Measurements from ENCODE around the gene POFUT2.

POFUT2 gene

GRCh38 chr21:45282283-45283034, 5.2 kb downstream of the POFUT2 start:
- no peak for DNase-seq

DNA sequence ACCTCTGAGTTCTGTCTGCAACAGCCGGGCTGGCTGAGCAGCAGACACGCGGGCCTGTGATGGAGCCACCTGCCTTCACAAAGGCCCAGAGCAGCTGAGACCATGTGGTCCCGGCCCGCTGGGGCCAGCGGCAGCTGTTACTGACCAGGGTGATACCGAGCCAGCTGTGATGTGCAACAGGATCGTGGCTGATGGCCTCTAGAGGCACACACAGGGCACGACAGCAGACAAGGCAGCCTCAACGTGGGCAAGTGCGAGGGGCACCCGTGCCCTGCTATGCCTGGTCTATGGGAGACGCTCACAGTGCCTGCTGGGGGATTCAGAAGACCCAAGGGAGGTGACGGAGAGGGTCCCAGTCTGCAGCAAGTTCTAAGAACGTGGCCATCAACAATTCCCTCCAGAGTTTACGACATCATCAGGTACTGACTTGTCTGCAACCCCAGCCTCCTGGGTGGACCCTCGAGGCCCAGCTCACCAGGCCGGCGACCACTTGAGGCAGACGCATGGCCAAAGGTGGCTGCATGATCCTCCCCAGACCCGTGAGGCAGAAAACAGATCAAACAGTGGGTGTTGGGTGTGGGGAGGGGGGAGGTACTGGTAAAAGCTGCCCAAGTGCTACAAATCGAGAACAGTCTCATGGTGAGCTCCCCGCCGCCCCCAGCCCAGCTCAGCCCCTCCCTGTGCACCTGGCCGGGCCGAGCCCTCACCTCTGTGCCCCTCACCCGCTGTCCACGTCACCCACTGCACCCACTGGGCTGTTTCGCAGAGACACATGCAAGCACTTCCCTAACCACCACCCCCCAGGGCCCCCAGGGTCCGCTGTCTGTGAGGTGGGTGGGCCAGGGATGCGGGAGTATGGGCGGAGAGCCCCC, 6.0 kb downstream of the POFUT2 start:
- no peak for DNase-seq

DNA sequence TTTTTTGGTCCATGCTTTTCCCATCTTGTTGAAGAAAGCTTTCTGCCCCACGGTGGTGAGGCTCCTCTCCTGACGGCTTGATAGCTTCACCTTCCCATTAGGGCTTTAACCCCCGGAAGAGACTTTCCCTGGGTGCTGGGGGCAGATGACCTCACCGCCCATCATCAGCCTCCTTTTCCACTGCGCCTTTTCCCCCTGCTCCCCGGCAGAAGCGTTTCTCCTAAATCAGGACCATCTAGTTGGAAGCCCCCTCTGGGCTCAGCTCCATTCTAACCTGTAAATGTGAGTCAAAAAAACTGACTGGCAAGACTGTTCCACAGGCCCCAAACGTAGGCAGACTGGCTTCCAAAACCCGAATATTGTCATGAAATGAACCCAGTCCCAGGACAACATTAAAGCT, 6.7 kb downstream of the POFUT2 start:
- no peak for DNase-seq

GRCh38 chr21:45280178-45280821, 7.4 kb downstream of the POFUT2 start:
- no peak for DNase-seq

GRCh38 chr21:45279446-45280177, 8.1 kb downstream of the POFUT2 start:
- no peak for DNase-seq

GRCh38 chr21:45278156-45278911, 9.4 kb downstream of the POFUT2 start:
- DNase-seq = no peak

- DNase-seq = no peak
These were observed 10.3 kb downstream of the POFUT2 start for GRCh38 chr21:45277101-45278045.

- no peak for DNase-seq
These were observed 11.1 kb downstream of the POFUT2 start for GRCh38 chr21:45276596-45276995.

DNA sequence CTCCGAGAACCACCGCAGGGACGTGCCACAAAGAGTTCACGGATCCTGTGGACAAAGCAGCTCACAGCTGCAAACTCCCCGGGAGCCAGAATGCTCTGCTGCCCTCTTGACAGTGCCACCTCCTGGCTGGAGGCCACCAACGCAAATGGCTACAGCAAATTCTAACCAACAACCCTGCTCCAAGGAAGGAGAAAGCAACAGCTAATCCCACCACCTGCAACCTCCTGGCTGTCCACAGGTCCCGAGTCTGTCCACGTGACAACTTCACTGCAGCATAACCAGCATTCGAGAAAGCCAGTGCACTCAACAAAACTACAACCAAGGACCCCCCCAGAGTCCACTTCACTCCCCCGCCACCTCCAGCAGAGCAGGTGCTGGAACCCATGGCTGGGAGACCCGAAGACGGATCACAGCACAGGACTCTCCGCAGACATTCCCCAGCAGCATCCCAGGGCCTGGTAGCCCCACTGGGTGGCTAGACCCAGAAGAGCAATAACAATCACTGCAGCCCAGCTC, 17.3 kb downstream of the POFUT2 start:
- no peak for DNase-seq

- no peak for DNase-seq
These were observed 17.8 kb downstream of the POFUT2 start for GRCh38 chr21:45269861-45270260.

DNA sequence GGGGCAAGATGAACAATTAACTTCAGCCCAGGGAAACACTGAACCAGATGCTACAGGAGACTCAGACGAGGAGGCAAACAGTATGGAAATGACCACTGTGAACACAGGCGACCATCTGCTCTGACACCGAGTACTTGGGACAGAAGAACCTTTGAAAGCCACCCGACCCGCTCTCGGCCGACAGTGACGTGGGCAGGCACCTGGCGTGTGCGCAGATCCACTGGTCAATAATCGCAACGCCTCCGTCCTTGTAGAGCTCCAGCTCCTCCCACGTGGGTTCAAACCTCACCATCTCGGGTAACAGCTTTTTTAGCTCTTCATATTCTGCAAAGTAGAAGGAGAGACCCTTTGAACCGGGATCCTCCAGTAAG, 20.3 kb downstream of the POFUT2 start:
- DNase-seq = no peak

GRCh38 chr21:45266518-45267389, 20.9 kb downstream of the POFUT2 start:
- DNase-seq = peak; percentile 34 to 66

DNA sequence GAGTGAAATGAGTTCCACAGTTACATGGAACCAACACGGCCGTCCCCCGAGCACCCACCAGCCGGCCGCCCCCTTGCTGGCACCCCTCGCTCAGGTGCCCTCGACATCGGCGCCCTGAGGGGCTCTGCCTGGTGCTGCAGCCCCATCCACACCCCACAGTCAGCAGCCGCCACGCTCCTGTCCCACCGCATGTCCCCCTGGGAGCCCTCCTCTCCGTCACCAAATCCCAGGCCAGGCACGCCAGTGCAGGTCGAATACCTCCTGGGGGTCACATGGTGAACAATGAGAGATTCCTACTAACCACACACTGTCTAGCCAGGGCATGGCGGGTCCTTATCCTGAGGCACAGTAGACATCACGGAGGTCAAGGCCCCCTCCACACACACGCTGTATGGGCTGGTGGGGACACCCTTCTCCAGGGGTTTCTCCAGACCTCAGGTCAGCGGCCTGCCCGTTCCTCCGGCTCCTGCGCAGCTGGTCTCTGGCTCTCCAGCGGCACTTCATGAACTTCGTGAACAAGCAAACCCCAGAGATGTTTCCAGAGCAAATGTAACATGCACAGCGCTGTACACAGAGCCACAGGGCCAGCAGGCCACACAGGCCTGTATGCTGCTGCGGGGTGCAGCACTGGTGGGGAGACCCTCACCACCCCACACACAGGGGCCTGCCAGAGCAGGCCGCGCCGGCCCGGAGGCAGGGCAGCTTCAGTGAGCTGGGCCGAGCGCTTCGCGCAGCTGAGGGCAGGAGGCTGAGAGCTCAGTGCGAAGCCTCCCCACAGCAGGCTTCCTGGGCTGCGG, 21.8 kb downstream of the POFUT2 start:
- no peak for DNase-seq

DNA sequence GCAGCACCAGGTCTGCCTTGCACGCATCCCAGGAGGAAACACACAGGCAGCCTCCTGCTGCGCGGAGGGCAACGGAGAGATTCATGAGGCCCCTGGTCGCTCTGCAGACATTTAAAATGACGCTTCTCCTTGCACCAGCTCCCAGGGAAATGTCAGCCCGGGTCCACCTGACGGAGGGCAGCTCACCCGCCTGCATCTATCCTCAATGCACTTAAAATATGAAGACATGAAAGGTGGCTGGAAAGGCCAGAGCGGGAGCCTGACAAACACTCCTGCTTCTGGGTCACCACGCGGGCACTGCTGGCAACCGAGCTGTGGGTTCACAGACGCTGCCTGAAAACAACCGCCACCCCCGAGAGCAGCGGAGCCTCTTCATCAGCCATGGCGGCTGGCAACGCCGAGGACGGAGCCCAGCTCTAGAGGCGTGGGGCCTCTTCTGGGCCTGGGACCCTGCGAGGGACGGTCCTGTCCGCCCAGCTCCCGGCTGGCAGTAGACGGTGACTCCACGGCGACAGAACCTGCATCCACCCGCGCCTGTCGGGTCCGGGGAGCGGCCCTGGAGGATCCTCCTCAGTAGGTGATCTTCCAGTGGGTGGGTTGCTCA, 22.7 kb downstream of the POFUT2 start:
- DNase-seq = no peak

- no peak for DNase-seq
These were observed 23.4 kb downstream of the POFUT2 start for GRCh38 chr21:45264146-45264911.

DNA sequence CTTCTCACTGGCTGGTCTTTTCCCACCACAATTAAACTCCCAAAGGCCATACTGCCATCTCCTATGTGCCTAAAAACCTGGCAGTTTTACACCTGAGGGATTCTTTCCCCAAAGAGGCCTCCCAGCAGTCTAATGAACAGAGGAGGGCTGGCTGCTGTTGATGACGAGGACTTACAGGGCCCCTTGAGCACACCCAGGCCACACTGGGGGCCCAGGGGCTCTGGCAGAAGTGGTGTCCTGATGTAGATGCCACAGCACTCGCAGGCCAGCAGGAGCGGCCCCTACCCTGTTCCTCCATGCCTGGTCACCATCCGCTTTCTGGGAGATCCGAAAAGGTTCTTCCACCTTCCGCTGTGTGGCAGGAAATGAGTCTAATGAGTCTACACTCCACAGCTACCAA, 24.2 kb downstream of the POFUT2 start:
- no peak for DNase-seq

GRCh38 chr21:45262616-45263015, 25.1 kb downstream of the POFUT2 start:
- DNase-seq = no peak
